OCI-LY7 (cell line): ENCODE measurements around the gene ADAMTS13. TPM values are rescaled to one million over a fixed set of nuclear protein-coding genes. Genes with fewer than 3 reads are reported as not detected.
A peak's percentile ranks its signal among the peaks of the same experiment; 100 is the strongest.

Source experiments
- BruUV-seq: library from RNA; stranded (reverse); fragments of 400-500 nt; replicated peaks from 2 replicates; lab custom pipeline; 2021; lab: Mats Ljungman, UMichigan
- CTCF ChIA-PET: fragments of 300-600 bp; sonication (Branson Sonifier 250); formaldehyde crosslinking; loops from one replicate; lab custom pipeline; 2022; ENCODE audit warnings: antibody characterized with exemption; ENCODE audit not compliant: unreplicated experiment; lab: Charles Lee
- POLR2A ChIA-PET: fragments of 300-600 bp; sonication (Branson Sonifier 250); formaldehyde crosslinking; loops from one replicate; lab custom pipeline; 2022; ENCODE audit warnings: antibody characterized with exemption; lab: Charles Lee
- DNase-seq: peaks from one replicate; pipeline ENCODE4 v3.0.0-alpha.2; 2015; ENCODE audit warnings: low spot score
- H2AFZ ChIP-seq: fragments of 200-600 bp; sonication (generic), shearing (Covaris generic); 2 replicates; pipeline ENCODE4 v1.6.1; 2014; ENCODE audit warnings: mild to moderate bottlenecking, antibody characterized with exemption, low read length, moderate library complexity
- H3K27ac ChIP-seq: fragments of 200-600 bp; sonication (generic); 2 replicates; pipeline ENCODE4 v1.5.1; 2014; ENCODE audit warnings: mixed run types, low read depth, mild to moderate bottlenecking, moderate library complexity, low read length, inconsistent platforms; ENCODE audit not compliant: poor library complexity, severe bottlenecking
- H3K36me3 ChIP-seq: fragments of 200-600 bp; sonication (generic); 2 replicates; pipeline ENCODE4 v1.6.1; 2014; ENCODE audit warnings: mild to moderate bottlenecking, antibody characterized with exemption, low read length, moderate library complexity, mixed read lengths; ENCODE audit not compliant: insufficient read depth
- H3K4me1 ChIP-seq: fragments of 200-600 bp; sonication (generic); 2 replicates; pipeline ENCODE4 v1.5.1; 2014; ENCODE audit warnings: mild to moderate bottlenecking, low read length; ENCODE audit not compliant: insufficient read depth, poor library complexity, severe bottlenecking
- H3K4me2 ChIP-seq: fragments of 200-600 bp; sonication (generic); 2 replicates; pipeline ENCODE4 v1.6.1; 2014; ENCODE audit warnings: mild to moderate bottlenecking, low read length
- H3K4me3 ChIP-seq: fragments of 200-600 bp; sonication (generic); 2 replicates; pipeline ENCODE4 v1.5.1; 2014; ENCODE audit warnings: mild to moderate bottlenecking, low read depth, low read length; ENCODE audit not compliant: poor library complexity, severe bottlenecking
- H3K79me2 ChIP-seq: fragments of 200-600 bp; sonication (generic); 2 replicates; pipeline ENCODE4 v1.6.1; 2016; ENCODE audit warnings: low read depth, mild to moderate bottlenecking, low read length, moderate library complexity, mixed read lengths; ENCODE audit not compliant: insufficient read depth
- H3K9me2 ChIP-seq: fragments of 200-600 bp; sonication (generic); 2 replicates; pipeline ENCODE4 v1.6.1; 2016; ENCODE audit warnings: mild to moderate bottlenecking, low read length, mixed read lengths; ENCODE audit not compliant: insufficient read depth
- H3K9me3 ChIP-seq: fragments of 200-600 bp; sonication (generic); 2 replicates; pipeline ENCODE4 v1.6.1; 2014; ENCODE audit warnings: mild to moderate bottlenecking, mixed run types, low read length, mixed read lengths
- H4K20me1 ChIP-seq: fragments of 200-600 bp; sonication (generic); 2 replicates; pipeline ENCODE4 v1.6.1; 2014; ENCODE audit warnings: mild to moderate bottlenecking, antibody characterized with exemption, low read length, moderate library complexity, mixed read lengths; ENCODE audit not compliant: insufficient read depth
- CTCF ChIP-seq: fragments of 200-600 bp; sonication (generic); conservative IDR thresholded peaks from 2 replicates; pipeline ENCODE4 v1.5.1; 2014; ENCODE audit warnings: mild to moderate bottlenecking, antibody characterized with exemption, low read length, moderate library complexity, mixed read lengths
- EZH2phosphoT487 ChIP-seq: fragments of 200-600 bp; sonication (generic); IDR thresholded peaks from 2 replicates; pipeline ENCODE4 v1.6.1; 2018; ENCODE audit warnings: low read depth, borderline replicate concordance, mild to moderate bottlenecking, mixed run types, antibody characterized with exemption, low read length, moderate library complexity, mixed read lengths
- intact Hi-C: fragments of 100-400 bp; cut with micrococcal nuclease; formaldehyde crosslinking; loops from one replicate; pipeline ENCODE4 v1.10.0; 2022; ENCODE audit not compliant: unreplicated experiment
- total RNA-seq, 2 experiments: library from RNA; depleted of rRNA in 1 of 2; stranded (reverse); fragments of >200 nt in 1 of 2; shearing (Covaris generic) in 1 of 2; gene quantifications; 2 replicates each; pipeline ENCODE4 v1.2.3, GENCODE V29; 2014 to 2022

The ADAMTS13 gene
- total RNA-seq, 2 experiments from 2014 or later = 6.2 to 18.1 TPM

GRCh38 chr9:133417541-133418461, 4.4 kb upstream of the ADAMTS13 start, which contains the start of gene REXO4:
TSS of gene REXO4 (minus strand) at chr9:133418010. CDS start at chr9:133417844, 166 bp downstream.
- intact Hi-C loops = loop anchor here (1.0 to 5.0 kb wide), 3 partner anchors 41 to 70 kb away; partner anchors contain the start of genes CACFD1, MED22, RPL7A and SLC2A6
- Histone ChIP-seq H3K9me3 (no peaks in the 10 kb centered on the region), H3K9me2 (no peaks in the 10 kb centered on the region), H3K36me3 (peaks cover 39% of the 10 kb centered on the region), H4K20me1 (0 out of 2 replicates have a peak, but pooled peaks cover 5% of the 10 kb centered on the region), H3K4me1 (peaks cover 50% of the 10 kb centered on the region), H3K4me2 (peak within 1 kb of the TSS; percentile 91), H2AFZ (peak within 1 kb of the TSS; percentile 22; the same call in 1 of the 2 replicates), H3K79me2 (peaks cover 50% of the 10 kb centered on the region), H3K4me3 (peak within 1 kb of the TSS; percentile 88), H3K27ac (peak within 1 kb of the TSS; percentile 65)
- ChIA-PET POLR2A (interaction anchor here (1.5 to 1.7 kb wide), 2 partner anchors 42 kb away, joined by 4 to 5 read pairs; partner anchors contain the start of gene CACFD1), CTCF (no interaction called here)
- TSS peak; percentile 80 for BruUV-seq
- TF ChIP-seq CTCF (no peak), EZH2phosphoT487 (no peak)
- peak; percentile 95 for DNase-seq

GRCh38 chr9:133419005-133419404, 3.2 kb upstream of the ADAMTS13 start:
- no peak for TF ChIP-seq CTCF
- TF ChIP-seq EZH2phosphoT487 = no peak
- H3K4me3 ChIP-seq = peak overlapping the region; percentile 88
- peaks cover 28% of the 10 kb centered on the region for H3K36me3 ChIP-seq
- BruUV-seq = no TSS peak
- ChIA-PET POLR2A (interaction anchor here (1.5 kb wide), 1 partner anchor 41 kb away, joined by 5 read pairs; the partner anchor contains the start of gene CACFD1), CTCF (no interaction called here)
- 0 out of 2 replicates have a peak, but pooled peaks cover 5% of the 10 kb centered on the region for H4K20me1 ChIP-seq
- intact Hi-C loops = loop anchor here (2.0 to 5.0 kb wide), 2 partner anchors 40 to 72 kb away; partner anchors contain the start of genes CACFD1, MED22 and RPL7A
- H3K4me2 ChIP-seq = peak overlapping the region; percentile 91
- H3K9me2 ChIP-seq = no peaks in the 10 kb centered on the region
- peaks cover 50% of the 10 kb centered on the region for H3K4me1 ChIP-seq
- peaks cover 42% of the 10 kb centered on the region for H3K79me2 ChIP-seq
- no peak for DNase-seq
- peak overlapping the region; percentile 65 for H3K27ac ChIP-seq
- H3K9me3 ChIP-seq = no peaks in the 10 kb centered on the region
- no peak overlapping the region for H2AFZ ChIP-seq
